ENCODE measurements around the gene GTF2A1L. TPM values are rescaled to one million over a fixed set of nuclear protein-coding genes. Genes with fewer than 3 reads are reported as not detected.

Gene GTF2A1L
- total and polyA plus RNA-seq, 2 donors (not counting 3 experiments of a cell fraction or from before 2014, with no cell fraction given) = 0.46 TPM; not detected in 1

- FAIRE-seq (no peak), DNase-seq (ENCODE audit: low read depth, low spot score) (no peak)
- no peak overlapping the region for H3K27ac ChIP-seq (ENCODE audit: insufficient read depth, low read depth, low read length)
- TF ChIP-seq POLR2A (IDR thresholded peaks at IDR 0.05; ENCODE audit: low read depth, low read length) (no peak), JUN (IDR thresholded peaks at IDR 0.05; ENCODE audit: borderline replicate concordance, insufficient read depth, insufficient read length, low read depth) (no peak), MYC (IDR thresholded peaks at IDR 0.05; ENCODE audit: low read depth, low read length) (no peak), EZH2 (IDR thresholded peaks at IDR 0.05; ENCODE audit: borderline replicate concordance, low read depth, low read length, severe bottlenecking) (no peak), GATA2 (IDR thresholded peaks at IDR 0.05; ENCODE audit: insufficient read depth, insufficient read length, low read depth, low read length) (no peak), POLR2AphosphoS5 (IDR thresholded peaks at IDR 0.05; ENCODE audit: insufficient read depth, low read depth, low read length) (no peak), FOS (IDR thresholded peaks at IDR 0.05; ENCODE audit: borderline replicate concordance, insufficient read depth, low read length) (no peak)
- TF ChIP-seq, protein P1, sequence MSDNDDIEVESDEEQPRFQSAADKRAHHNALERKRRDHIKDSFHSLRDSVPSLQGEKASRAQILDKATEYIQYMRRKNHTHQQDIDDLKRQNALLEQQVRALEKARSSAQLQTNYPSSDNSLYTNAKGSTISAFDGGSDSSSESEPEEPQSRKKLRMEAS (IDR thresholded peaks at IDR 0.05; ENCODE audit: insufficient read depth, insufficient read length) = no peak
- TF ChIP-seq, protein P2, sequence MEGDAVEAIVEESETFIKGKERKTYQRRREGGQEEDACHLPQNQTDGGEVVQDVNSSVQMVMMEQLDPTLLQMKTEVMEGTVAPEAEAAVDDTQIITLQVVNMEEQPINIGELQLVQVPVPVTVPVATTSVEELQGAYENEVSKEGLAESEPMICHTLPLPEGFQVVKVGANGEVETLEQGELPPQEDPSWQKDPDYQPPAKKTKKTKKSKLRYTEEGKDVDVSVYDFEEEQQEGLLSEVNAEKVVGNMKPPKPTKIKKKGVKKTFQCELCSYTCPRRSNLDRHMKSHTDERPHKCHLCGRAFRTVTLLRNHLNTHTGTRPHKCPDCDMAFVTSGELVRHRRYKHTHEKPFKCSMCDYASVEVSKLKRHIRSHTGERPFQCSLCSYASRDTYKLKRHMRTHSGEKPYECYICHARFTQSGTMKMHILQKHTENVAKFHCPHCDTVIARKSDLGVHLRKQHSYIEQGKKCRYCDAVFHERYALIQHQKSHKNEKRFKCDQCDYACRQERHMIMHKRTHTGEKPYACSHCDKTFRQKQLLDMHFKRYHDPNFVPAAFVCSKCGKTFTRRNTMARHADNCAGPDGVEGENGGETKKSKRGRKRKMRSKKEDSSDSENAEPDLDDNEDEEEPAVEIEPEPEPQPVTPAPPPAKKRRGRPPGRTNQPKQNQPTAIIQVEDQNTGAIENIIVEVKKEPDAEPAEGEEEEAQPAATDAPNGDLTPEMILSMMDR (IDR thresholded peaks at IDR 0.05; ENCODE audit: extremely low read depth in 1 of 2, insufficient read depth in 1 of 2, low read depth in 1 of 2, low read length in 2 of 2) = no peak
- H3K4me2 ChIP-seq (ENCODE audit: insufficient read depth, low read length) = no peak overlapping the region
- dilution Hi-C loops (cut with MboI; ENCODE audit: extremely low pct_ligation_motif_present, low sequenced_read_pairs) (no loop called here), intact Hi-C loops (cut with micrococcal nuclease) (no loop called here)
- H3K9me3 ChIP-seq (replicated peaks; ENCODE audit: control insufficient read depth, insufficient read depth, low read length) = no peaks in the 10 kb centered on the region
- H3K9ac ChIP-seq (replicated peaks; ENCODE audit: extremely low read depth, insufficient read depth, low read length) = no peak overlapping the region
- no peaks in the 10 kb centered on the region for H4K20me1 ChIP-seq (replicated peaks; ENCODE audit: control insufficient read depth, extremely low read depth, insufficient read depth, low read length)
- H2AFZ ChIP-seq (ENCODE audit: low read depth, low read length) = no peak overlapping the region
- BruUV-seq (replicated peaks) = no TSS peak
- no peaks in the 10 kb centered on the region for H3K79me2 ChIP-seq (ENCODE audit: control insufficient read depth, insufficient read depth, low read length)
- H3K27me3 ChIP-seq (ENCODE audit: control insufficient read depth in 2 of 2, insufficient read depth in 2 of 2, low read length in 2 of 2) = no peaks in the 10 kb centered on the region
- CTCF ChIA-PET = no interaction called here
- no peak overlapping the region for H3K4me3 ChIP-seq (replicated peaks in 1 of 3; ENCODE audit: insufficient read depth in 1 of 3, low read depth in 1 of 3, low read length in 3 of 3)
- no peaks in the 10 kb centered on the region for H3K4me1 ChIP-seq (ENCODE audit: control insufficient read depth, extremely low read depth, insufficient read depth, low read length)
- POLR2A ChIA-PET = no interaction called here
- no peaks in the 10 kb centered on the region for H3K36me3 ChIP-seq (ENCODE audit: control insufficient read depth in 2 of 2, extremely low read depth in 1 of 2, insufficient read depth in 2 of 2, low read length in 2 of 2)
- no peaks in the 10 kb centered on the region for H3K9me1 ChIP-seq (replicated peaks; ENCODE audit: control insufficient read depth, extremely low read depth, insufficient read depth, low read length)
Measured at GRCh38 chr2:48691935-48692691, 74.5 kb downstream of the GTF2A1L start.
